AG09319 (cell line): ENCODE measurements around the gene ADAMTS17.

Source experiments
- DNase-seq: peaks from one replicate; pipeline ENCODE4 v3.0.0-alpha.2; 2010; ENCODE audit warnings: low read depth; ENCODE audit errors: extremely low read depth
- CTCF ChIP-seq: IDR thresholded peaks from 2 replicates; pipeline ENCODE4 v1.5.1; 2011; ENCODE audit warnings: low read depth, mild to moderate bottlenecking, inconsistent platforms, low read length, moderate library complexity

ADAMTS17 gene

GRCh38 chr15:100114100-100114499, 227.7 kb downstream of the ADAMTS17 start:
- TF ChIP-seq CTCF = no peak
- DNase-seq = no peak

GRCh38 chr15:100113351-100114080, 228.3 kb downstream of the ADAMTS17 start:
- TF ChIP-seq CTCF = no peak
- no peak for DNase-seq

DNA sequence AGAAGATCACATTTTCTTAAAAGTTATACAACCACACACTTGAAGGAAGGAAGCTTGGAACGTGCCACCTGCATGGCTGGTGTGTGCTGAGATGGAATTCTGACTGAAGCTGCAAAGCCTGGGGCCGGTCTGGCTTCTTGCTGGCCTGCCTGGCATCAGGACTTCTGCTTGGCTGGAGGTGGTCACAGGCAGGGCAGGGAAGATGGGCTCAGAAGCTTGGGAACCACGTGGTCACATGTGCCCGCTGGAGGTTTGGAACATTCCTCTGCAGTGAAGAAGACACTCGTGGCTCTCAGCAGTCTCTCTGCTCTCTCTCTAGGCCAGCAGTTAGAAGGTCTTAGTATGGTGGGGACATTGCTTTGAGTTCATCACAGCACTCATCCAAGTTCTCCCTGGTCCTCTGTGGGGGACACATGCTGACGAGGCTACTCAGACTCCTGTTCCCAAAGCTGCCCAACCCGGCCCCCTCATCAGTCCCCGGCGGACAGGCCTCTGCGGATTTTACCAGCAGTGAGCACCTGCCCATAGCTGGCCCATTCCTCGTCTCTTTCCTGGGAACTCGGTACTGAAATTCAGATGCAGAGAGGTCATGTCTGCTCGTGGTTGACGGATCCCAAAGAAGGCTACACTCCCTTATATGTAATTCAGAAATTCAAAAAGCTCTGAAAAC, 229.0 kb downstream of the ADAMTS17 start:
- no peak for TF ChIP-seq CTCF
- no peak for DNase-seq

- DNase-seq = no peak
- TF ChIP-seq CTCF = no peak
These were observed 229.7 kb downstream of the ADAMTS17 start for GRCh38 chr15:100112061-100112420.

GRCh38 chr15:100111125-100112060, 230.4 kb downstream of the ADAMTS17 start:
- no peak for TF ChIP-seq CTCF
- DNase-seq = peak; percentile 19

- no peak for DNase-seq
- no peak for TF ChIP-seq CTCF
These were observed 232.2 kb downstream of the ADAMTS17 start for GRCh38 chr15:100109486-100110035.

GRCh38 chr15:100108846-100109245, 232.9 kb downstream of the ADAMTS17 start:
- TF ChIP-seq CTCF = no peak
- no peak for DNase-seq
